SK-N-SH (cell line): Measurements from ENCODE around the gene RCN1. TPM values are rescaled to one million over a fixed set of nuclear protein-coding genes. Genes with fewer than 3 reads are reported as not detected.

ENCODE experiments used
- CTCF ChIA-PET: fragments of 300-600, 350-600 bp; formaldehyde crosslinking; extraction: SDS; loops from one replicate; lab custom pipeline; 2021; lab: Yijun Ruan, JAX
- POLR2A ChIA-PET: fragments of 350-600 bp; sonication (Branson Sonifier 250); formaldehyde crosslinking; extraction: SDS; loops from one replicate; lab custom pipeline; 2020; ENCODE audit warnings: antibody characterized with exemption, inconsistent platforms; lab: Yijun Ruan, JAX
- DNase-seq: peaks from one replicate; pipeline ENCODE4 v3.0.0; 2012
- H2AFZ ChIP-seq: fragments of 200-600 bp; sonication (generic); 2 replicates; pipeline ENCODE4 v1.8.1; 2016; ENCODE audit warnings: antibody characterized with exemption, mild to moderate bottlenecking, low read depth
- H3F3A ChIP-seq: fragments of 200-600 bp; sonication (generic); replicated peaks from 2 replicates; pipeline ENCODE3; 2016; ENCODE audit warnings: antibody characterized with exemption, mild to moderate bottlenecking; ENCODE audit not compliant: insufficient read depth
- H3K27ac ChIP-seq, 2 experiments: fragments of 200-500 bp in 1 of 2; fragments of 200-600 bp in 1 of 2; sonication (Bioruptor generic) in 1 of 2; sonication (generic), shearing (Covaris generic) in 1 of 2; 2 replicates each; pipeline versions ENCODE4 v1.5.1 to v1.6.1; 2014 to 2016; ENCODE audit warnings: low read depth in 2 of 2, inconsistent platforms in 1 of 2, low read length in 1 of 2, mild to moderate bottlenecking in 1 of 2, mixed read lengths in 1 of 2
- H3K27me3 ChIP-seq: fragments of 200-600 bp; sonication (generic), shearing (Covaris generic); 2 replicates; pipeline ENCODE4 v1.6.1; 2016; ENCODE audit warnings: mixed run types; ENCODE audit not compliant: insufficient read depth
- H3K36me3 ChIP-seq, 2 experiments: fragments of 200-500 bp in 1 of 2; fragments of 200-600 bp in 1 of 2; sonication (Bioruptor generic) in 1 of 2; sonication (generic) in 1 of 2; replicated peaks in 1 of 2; 2 replicates each; pipeline versions ENCODE3 to v1.5.1; 2014 to 2016; ENCODE audit warnings: low read length in 1 of 2, mild to moderate bottlenecking in 1 of 2; ENCODE audit not compliant: insufficient read depth in 2 of 2, control insufficient read depth in 1 of 2
- H3K4me1 ChIP-seq, 2 experiments: fragments of 200-500 bp in 1 of 2; fragments of 200-600 bp in 1 of 2; sonication (Bioruptor generic) in 1 of 2; sonication (generic), shearing (Covaris generic) in 1 of 2; 2 replicates each; pipeline versions ENCODE4 v1.5.1 to v1.6.1; 2014 to 2016; ENCODE audit warnings: low read depth in 1 of 2, low read length in 1 of 2, mixed run types in 1 of 2; ENCODE audit not compliant: insufficient read depth in 2 of 2, control insufficient read depth in 1 of 2
- H3K4me2 ChIP-seq: fragments of 200-600 bp; sonication (generic), shearing (Covaris generic); 2 replicates; pipeline ENCODE4 v1.6.1; 2017; ENCODE audit warnings: mixed run types
- H3K4me3 ChIP-seq, 2 experiments: fragments of 200-500 bp in 1 of 2; fragments of 200-600 bp in 1 of 2; sonication (Bioruptor generic) in 1 of 2; sonication (generic), shearing (Covaris generic) in 1 of 2; 2 replicates each; pipeline versions ENCODE4 v1.5.1 to v1.8.1; 2014 to 2016; ENCODE audit warnings: low read depth in 2 of 2, inconsistent platforms in 1 of 2, low read length in 1 of 2, mild to moderate bottlenecking in 1 of 2, mixed read lengths in 1 of 2, moderate library complexity in 1 of 2
- H3K79me2 ChIP-seq: fragments of 200-600 bp; sonication (generic); 2 replicates; pipeline ENCODE4 v1.8.1; 2017; ENCODE audit warnings: mild to moderate bottlenecking; ENCODE audit not compliant: insufficient read depth
- H3K9ac ChIP-seq: fragments of 200-600 bp; sonication (generic); 2 replicates; pipeline ENCODE4 v1.6.1; 2017; ENCODE audit warnings: mixed run types
- H3K9me2 ChIP-seq: fragments of 200-600 bp; sonication (generic); 2 replicates; pipeline ENCODE4 v1.6.1; 2017; ENCODE audit warnings: mixed run types
- H3K9me3 ChIP-seq: fragments of 200-600 bp; sonication (generic); 2 replicates; pipeline ENCODE4 v1.6.1; 2017; ENCODE audit warnings: mixed run types, mild to moderate bottlenecking, moderate library complexity
- H4K20me1 ChIP-seq: fragments of 200-600 bp; sonication (generic); 2 replicates; pipeline ENCODE4 v1.6.1; 2017; ENCODE audit warnings: mild to moderate bottlenecking, mixed run types; ENCODE audit not compliant: insufficient read depth
- ELF1 ChIP-seq: IDR thresholded peaks from 2 replicates; pipeline ENCODE4 v1.4.0; 2012
- EP300 ChIP-seq, 2 experiments: IDR thresholded peaks; 2 replicates each; pipeline versions ENCODE4 v1.4.0 to v1.6.1; 2012; ENCODE audit warnings: borderline replicate concordance in 1 of 2, low read depth in 1 of 2, low read length in 1 of 2
- FOSL2 ChIP-seq: IDR thresholded peaks from 2 replicates; pipeline ENCODE4 v1.4.0; 2012; ENCODE audit warnings: low read depth, mild to moderate bottlenecking, moderate library complexity, borderline replicate concordance
- FOXJ3 ChIP-seq: sonication (generic); formaldehyde crosslinking; IDR thresholded peaks from 2 replicates; pipeline ENCODE4 v1.5.1; 2020; ENCODE audit warnings: mild to moderate bottlenecking, missing genetic modification reagents
- GABPA ChIP-seq: IDR thresholded peaks from 2 replicates; pipeline ENCODE4 v1.4.0; 2012; ENCODE audit warnings: low read depth, mild to moderate bottlenecking
- GATA2 ChIP-seq: sonication (generic); formaldehyde crosslinking; IDR thresholded peaks from 2 replicates; pipeline ENCODE4 v1.5.0; 2020; ENCODE audit warnings: mild to moderate bottlenecking, missing genetic modification reagents
- JUND ChIP-seq: IDR thresholded peaks from 2 replicates; pipeline ENCODE4 v1.4.0; 2012
- MEF2A ChIP-seq: IDR thresholded peaks from 2 replicates; pipeline ENCODE4 v1.4.0; 2012; ENCODE audit warnings: low read depth, borderline replicate concordance
- MXI1 ChIP-seq: IDR thresholded peaks from 2 replicates; pipeline ENCODE4 v1.6.1; 2012; ENCODE audit warnings: mild to moderate bottlenecking, low read depth, low read length, improper control_type of control experiment
- SIN3A ChIP-seq: IDR thresholded peaks from 2 replicates; pipeline ENCODE4 v1.6.1; 2012; ENCODE audit warnings: low read depth, mild to moderate bottlenecking, low read length, moderate library complexity, borderline replicate concordance
- TCF12 ChIP-seq: IDR thresholded peaks from 2 replicates; pipeline ENCODE4 v1.4.0; 2012
- TEAD4 ChIP-seq: IDR thresholded peaks from 2 replicates; pipeline ENCODE4 v1.4.0; 2012; ENCODE audit warnings: mild to moderate bottlenecking, borderline replicate concordance; ENCODE audit not compliant: insufficient read depth
- WGBS: methylation state at CpG from one replicate; pipeline ENCODE4 v1.1.6; 2017; ENCODE audit warnings: low lambda C conversion rate; 5-methylcytosine and 5-hydroxymethylcytosine counted together
- polyA plus RNA-seq, 3 experiments: library from polyadenylated mRNA; depleted of rRNA; stranded (reverse); fragments of >200 nt; gene quantifications; 2 replicates each; pipeline ENCODE4 v1.2.3, GENCODE V29; 2012
- TF ChIP-seq, protein P1 (sequence below): IDR thresholded peaks from 2 replicates; pipeline ENCODE4 v1.4.0; 2012; ENCODE audit warnings: low read depth, borderline replicate concordance
- TF ChIP-seq, protein P2 (sequence below): fragments of 150-350 bp; IDR thresholded peaks from 2 replicates; pipeline ENCODE4 v1.6.1; 2017; ENCODE audit warnings: antibody characterized with exemption, low read length, low read depth, borderline replicate concordance

Gene RCN1
- polyA plus RNA-seq, 1 of the 3 experiments (the other 2 are of a cell fraction): 63.3 TPM

DNA sequence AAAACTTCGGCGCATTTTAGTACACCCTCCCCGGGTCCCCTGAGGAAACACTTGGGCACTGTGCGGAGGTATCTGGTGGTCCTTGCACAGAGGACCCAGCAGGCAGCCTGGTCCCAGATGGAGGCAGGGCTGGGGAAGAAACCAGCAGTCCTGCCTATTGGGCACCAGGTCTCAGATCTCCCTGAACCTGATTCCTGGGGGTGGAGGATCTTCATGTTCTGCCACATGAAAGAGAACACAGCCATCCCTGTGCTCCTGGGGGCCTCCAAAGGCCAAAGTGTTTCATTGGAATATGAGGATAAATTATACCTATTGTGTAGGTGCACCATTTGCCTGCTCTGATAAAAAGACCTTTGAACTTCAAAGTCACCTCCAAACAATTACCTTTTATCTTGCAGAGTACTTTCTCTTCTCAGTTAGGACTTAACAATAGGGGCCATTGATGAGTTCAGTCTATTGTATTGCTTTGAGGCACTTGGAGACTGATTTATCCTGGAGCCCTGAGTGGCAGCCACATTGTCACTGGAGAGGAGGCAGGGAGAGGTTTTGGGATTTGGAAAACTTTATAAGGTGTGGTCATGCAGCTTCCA lies 1.8 kb downstream of the RCN1 start:
- Histone ChIP-seq H3F3A (peaks cover 4% of the 10 kb centered on the region), H3K4me2 (peak overlapping the region; percentile 88), H3K27ac (no peak overlapping the region)
- TF ChIP-seq MEF2A (no peak), MXI1 (no peak), ELF1 (no peak), JUND (no peak), TCF12 (no peak), GABPA (no peak), SIN3A (no peak), GATA2 (CRISPR knock-in tag) (no peak), FOSL2 (no peak), TEAD4 (no peak), EP300 (IDR thresholded peaks at IDR 0.05; ENCODE audit: borderline replicate concordance in 1 of 2, low read depth in 1 of 2, low read length in 1 of 2) (no peak)
- TF ChIP-seq, protein P1, sequence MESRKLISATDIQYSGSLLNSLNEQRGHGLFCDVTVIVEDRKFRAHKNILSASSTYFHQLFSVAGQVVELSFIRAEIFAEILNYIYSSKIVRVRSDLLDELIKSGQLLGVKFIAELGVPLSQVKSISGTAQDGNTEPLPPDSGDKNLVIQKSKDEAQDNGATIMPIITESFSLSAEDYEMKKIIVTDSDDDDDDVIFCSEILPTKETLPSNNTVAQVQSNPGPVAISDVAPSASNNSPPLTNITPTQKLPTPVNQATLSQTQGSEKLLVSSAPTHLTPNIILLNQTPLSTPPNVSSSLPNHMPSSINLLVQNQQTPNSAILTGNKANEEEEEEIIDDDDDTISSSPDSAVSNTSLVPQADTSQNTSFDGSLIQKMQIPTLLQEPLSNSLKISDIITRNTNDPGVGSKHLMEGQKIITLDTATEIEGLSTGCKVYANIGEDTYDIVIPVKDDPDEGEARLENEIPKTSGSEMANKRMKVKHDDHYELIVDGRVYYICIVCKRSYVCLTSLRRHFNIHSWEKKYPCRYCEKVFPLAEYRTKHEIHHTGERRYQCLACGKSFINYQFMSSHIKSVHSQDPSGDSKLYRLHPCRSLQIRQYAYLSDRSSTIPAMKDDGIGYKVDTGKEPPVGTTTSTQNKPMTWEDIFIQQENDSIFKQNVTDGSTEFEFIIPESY: no peak
- TF ChIP-seq, protein P2, sequence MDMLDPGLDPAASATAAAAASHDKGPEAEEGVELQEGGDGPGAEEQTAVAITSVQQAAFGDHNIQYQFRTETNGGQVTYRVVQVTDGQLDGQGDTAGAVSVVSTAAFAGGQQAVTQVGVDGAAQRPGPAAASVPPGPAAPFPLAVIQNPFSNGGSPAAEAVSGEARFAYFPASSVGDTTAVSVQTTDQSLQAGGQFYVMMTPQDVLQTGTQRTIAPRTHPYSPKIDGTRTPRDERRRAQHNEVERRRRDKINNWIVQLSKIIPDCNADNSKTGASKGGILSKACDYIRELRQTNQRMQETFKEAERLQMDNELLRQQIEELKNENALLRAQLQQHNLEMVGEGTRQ: no peak
- TF ChIP-seq, all 33 proteins: peak for 0
- Histone ChIP-seq H3K9ac (no peak overlapping the region; the same call in 1 of the 2 replicates), H3K4me3 (peak overlapping the region; percentile 78 to 85; a peak in 3 of 4 replicates), H2AFZ (no peak overlapping the region), H3K36me3 (peaks cover 3 to 8% of the 10 kb centered on the region in 2 experiments), H3K79me2 (peaks cover 55% of the 10 kb centered on the region), H3K27me3 (no peaks in the 10 kb centered on the region), H3K4me1 (peaks cover 9 to 39% of the 10 kb centered on the region in 2 experiments; a peak in 2 of 4 replicates), H3K9me3 (no peaks in the 10 kb centered on the region), H3K9me2 (no peaks in the 10 kb centered on the region), H4K20me1 (peaks cover 33% of the 10 kb centered on the region)
- DNase-seq: no peak
- CTCF ChIA-PET: no interaction called here
- 100% methylated on average over 2 of the region's 4 CpGs for WGBS
- POLR2A ChIA-PET: no interaction called here

DNA sequence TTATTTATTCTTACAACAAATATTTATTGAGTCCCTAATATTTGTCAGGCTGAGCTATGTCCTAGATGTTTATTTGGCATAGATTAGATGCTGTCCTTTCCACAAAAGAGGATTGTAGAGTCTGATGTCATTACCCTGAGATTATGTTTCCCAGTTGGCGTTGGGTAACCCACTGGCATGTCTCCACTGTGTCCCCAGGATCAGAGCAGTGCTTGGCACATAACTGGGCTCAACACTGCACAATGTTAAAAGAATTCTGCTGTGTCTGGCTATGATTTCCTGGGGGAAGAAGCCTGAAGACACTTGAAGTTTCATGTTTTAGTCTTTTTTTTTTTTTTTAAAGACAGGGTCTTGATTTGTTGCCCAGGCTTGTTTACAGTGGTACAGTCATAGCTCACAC lies 4.0 kb downstream of the RCN1 start:
- no peaks in the 10 kb centered on the region for H3K9me3 ChIP-seq
- H3K4me3 ChIP-seq: no peak overlapping the region
- H3K9me2 ChIP-seq: no peaks in the 10 kb centered on the region
- TF ChIP-seq FOXJ3 (CRISPR knock-in tag): no peak
- TF ChIP-seq, protein P2: no peak
- TF ChIP-seq, all 33 proteins: peak for 0
- Histone ChIP-seq H4K20me1 (peaks cover 38% of the 10 kb centered on the region), H2AFZ (no peak overlapping the region), H3K36me3 (peaks cover 6 to 27% of the 10 kb centered on the region in 2 experiments), H3K27ac (no peak overlapping the region), H3K4me1 (peaks cover 9 to 22% of the 10 kb centered on the region in 2 experiments; a peak in 2 of 4 replicates), H3K27me3 (no peaks in the 10 kb centered on the region), H3K79me2 (peaks cover 55% of the 10 kb centered on the region), H3F3A (peaks cover 4% of the 10 kb centered on the region), H3K4me2 (no peak overlapping the region), H3K9ac (no peak overlapping the region)
- POLR2A ChIA-PET: no interaction called here
- 100% methylated on average over 1 of the region's 1 CpG for WGBS
- DNase-seq: no peak
- CTCF ChIA-PET: interaction anchor here (0.9 kb wide), 1 partner anchor 23 kb away, joined by 3 read pairs; no protein-coding TSS in a partner anchor
